DMS153 treated with DMSO at 0.1 percent for 48 hours (cell line): ENCODE measurements around the gene NET1.

Experiments
- DNase-seq: peaks from one replicate; lab custom pipeline; 2025; ENCODE audit not compliant: unreplicated experiment; lab: John Stamatoyannopoulos, UW

The NET1 gene

GRCh38 chr10:5497948-5498730 is 85.8 kb downstream of the NET1 start:
- DNase-seq, result no peak

- no peak for DNase-seq
Observed at GRCh38 chr10:5498791-5499492, 86.6 kb downstream of the NET1 start.

GRCh38 chr10:5499493-5500140 is 87.3 kb downstream of the NET1 start, which contains the start of gene CALML5:
Gene CALML5 (minus strand): TSS chr10:5499570. CDS start chr10:5499438, 132 bp downstream.
- no peak for DNase-seq

DNA sequence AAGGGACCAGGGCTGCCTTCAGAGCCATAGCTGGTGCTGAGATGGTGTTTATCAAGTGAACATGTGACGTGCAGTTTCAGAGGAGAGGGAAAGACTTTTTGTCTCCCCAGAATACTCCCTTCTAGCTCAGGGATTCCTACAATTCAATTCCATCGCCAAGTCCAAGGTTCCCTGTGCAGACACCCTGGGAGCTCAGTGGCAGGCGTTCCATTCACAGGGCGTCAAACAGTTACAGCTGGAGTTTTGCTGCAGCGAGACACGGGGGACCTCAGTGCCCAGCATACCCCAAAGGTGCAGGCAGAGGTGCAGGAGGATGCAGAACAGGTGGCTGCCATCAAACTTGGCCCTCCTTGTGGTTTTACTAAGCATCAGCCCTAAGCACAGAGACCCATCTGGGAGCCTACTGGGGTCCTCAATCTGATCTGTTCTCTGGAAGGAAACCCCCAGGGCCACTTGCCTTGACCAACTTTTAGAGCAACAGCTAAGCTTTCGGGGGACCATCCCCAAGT is 87.9 kb downstream of the NET1 start:
- DNase-seq, result no peak

- no peak for DNase-seq
Observed at GRCh38 chr10:5500910-5501309, 88.6 kb downstream of the NET1 start.

- DNase-seq, result no peak
Observed at GRCh38 chr10:5502061-5502521, 89.7 kb downstream of the NET1 start.

DNA sequence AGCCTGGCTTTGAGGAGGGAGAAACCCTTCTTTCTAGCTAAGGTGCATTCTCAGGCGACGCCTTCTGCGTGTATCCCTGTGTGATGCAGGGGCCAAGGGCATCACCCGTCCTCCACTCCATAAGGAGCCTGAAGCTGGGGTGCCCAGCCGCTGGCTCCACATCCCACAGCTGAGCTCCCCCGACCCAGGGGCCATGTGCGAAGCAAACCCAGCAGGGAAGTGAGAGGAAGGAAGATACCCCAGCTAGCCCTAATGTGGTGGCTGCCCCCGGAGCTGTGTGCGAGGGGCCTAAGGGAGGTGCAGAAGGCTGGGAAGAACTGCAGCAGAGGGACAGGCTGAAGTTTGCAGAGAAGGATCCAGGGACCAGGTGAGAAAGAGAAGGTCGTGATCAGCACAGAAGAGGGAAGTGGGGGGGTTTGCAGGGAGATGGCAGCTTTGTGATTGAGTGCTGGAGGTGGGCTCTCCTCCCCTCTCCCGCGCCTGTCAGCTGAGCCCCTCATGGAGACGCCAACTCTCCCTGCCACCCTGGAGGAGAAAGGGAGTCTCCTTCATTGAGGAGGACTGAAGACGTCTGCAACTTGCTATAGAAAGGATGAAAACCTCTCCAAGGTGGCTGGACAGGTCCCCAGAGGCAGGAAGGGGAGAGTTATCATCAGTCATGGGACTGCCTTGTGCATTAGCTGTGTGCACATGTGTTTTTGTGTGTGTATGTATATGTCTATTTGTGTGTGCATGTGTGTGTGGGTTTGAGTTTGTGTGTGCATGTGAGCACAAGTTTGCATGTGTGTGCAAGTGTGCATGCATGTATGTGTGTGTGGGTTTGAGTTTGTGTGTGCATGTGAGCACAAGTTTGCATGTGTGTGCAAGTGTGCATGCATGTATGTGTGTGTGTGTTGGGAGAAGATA is 90.5 kb downstream of the NET1 start:
- DNase-seq, result no peak

- DNase-seq, result peak; percentile 26
Observed at GRCh38 chr10:5503477-5503835, 91.1 kb downstream of the NET1 start.

DNA sequence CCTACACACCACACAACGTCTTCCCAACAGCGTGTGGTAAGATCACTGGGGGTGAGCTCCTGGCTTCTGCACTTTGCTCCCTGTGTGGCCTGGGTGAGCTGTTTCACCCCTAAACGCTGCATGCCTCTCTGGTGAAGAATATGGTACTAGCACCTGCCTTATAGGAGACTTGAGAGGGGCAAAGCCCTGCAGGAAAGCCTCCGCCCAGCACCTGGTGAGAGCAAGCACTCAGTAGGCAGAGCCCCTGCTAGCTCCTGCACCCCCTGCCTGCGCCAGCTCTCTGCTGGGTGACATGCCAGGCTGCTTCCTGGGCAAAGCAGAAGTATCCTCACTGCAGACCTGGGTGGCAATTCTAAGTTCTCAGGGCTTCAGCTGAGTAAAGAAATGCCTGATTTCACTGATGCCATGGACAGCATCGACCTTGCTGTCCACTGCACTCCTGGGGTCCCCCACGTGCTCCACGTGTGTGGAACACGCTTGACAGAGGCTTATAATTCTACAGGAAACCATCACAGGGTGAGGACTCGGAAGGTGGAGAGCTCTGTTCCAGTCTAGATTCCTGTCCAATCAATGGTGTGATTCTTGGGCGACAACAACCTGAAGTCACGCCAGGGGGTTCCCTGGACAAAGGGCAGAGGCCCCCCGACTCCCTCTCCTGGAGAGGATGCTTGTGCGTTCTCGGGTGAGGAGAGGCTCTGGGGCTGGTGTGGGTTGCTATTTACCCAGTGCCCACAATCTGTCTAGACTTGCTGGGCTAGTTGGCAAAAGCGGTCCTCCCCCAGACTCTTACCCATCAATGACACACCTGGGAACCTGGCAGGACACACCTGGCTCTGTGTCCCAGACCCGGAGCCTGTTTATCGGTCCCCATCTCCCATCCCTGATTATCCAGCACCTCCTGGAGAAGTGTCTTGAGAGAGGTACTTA is 92.1 kb downstream of the NET1 start:
- no peak for DNase-seq

- DNase-seq, result no peak
Observed at GRCh38 chr10:5506246-5506645, 93.9 kb downstream of the NET1 start.

GRCh38 chr10:5506751-5507648 is 94.6 kb downstream of the NET1 start:
- no peak for DNase-seq

GRCh38 chr10:5507649-5508131 is 95.3 kb downstream of the NET1 start:
- no peak for DNase-seq

DNA sequence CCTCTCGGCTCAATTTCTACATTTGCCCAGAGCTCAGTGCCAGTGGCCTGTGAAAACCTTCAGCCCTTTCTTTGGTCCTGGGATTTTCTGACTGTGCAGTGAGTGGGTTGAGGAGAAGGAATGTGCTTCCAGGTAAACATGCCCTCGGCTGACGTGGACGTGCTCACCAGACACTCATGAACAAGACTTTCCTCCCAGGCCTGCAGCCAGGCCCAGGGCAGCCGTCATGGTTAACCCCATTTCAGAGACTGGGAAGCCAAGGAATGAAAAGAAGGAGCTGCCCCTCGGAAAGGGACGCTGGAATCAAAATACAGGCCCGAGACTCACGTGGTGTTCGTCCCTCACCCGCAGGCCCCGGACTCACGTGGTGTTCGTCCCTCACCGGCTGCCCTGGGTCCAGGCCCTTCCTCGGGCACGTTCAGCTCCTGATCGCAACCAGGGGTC is 95.8 kb downstream of the NET1 start:
- DNase-seq, result no peak
